ENCODE results near the gene UBE3B.

GRCh38 chr12:109578330-109578927, 101.0 kb downstream of the UBE3B start:
- TF ChIP-seq YY1 (IDR thresholded peaks at IDR 0.05; ENCODE audit: insufficient read depth, insufficient read length), result no peak
- TF ChIP-seq SUZ12 (IDR thresholded peaks at IDR 0.05; ENCODE audit: extremely low read depth, insufficient read depth, insufficient read length), result no peak
- no peak for TF ChIP-seq ZNF274 (IDR thresholded peaks at IDR 0.05; ENCODE audit: low read depth, low read length)

Data from NT2/D1 (cell line).